Germinal center (tissue), 1 donor: ENCODE data around the gene MAP2K2.
A peak's percentile ranks its signal among the peaks of the same experiment; 100 is the strongest.
"Not testable (repeated sequence)": the region's sequence is repeated elsewhere in the genome, so short reads cannot be mapped to it uniquely, and the experiment has no call there.

Experiments
- DNase-seq: peaks from one replicate; pipeline ENCODE4 v3.0.0; 2012; ENCODE audit warnings: mixed read lengths, low spot score

The MAP2K2 gene

DNA sequence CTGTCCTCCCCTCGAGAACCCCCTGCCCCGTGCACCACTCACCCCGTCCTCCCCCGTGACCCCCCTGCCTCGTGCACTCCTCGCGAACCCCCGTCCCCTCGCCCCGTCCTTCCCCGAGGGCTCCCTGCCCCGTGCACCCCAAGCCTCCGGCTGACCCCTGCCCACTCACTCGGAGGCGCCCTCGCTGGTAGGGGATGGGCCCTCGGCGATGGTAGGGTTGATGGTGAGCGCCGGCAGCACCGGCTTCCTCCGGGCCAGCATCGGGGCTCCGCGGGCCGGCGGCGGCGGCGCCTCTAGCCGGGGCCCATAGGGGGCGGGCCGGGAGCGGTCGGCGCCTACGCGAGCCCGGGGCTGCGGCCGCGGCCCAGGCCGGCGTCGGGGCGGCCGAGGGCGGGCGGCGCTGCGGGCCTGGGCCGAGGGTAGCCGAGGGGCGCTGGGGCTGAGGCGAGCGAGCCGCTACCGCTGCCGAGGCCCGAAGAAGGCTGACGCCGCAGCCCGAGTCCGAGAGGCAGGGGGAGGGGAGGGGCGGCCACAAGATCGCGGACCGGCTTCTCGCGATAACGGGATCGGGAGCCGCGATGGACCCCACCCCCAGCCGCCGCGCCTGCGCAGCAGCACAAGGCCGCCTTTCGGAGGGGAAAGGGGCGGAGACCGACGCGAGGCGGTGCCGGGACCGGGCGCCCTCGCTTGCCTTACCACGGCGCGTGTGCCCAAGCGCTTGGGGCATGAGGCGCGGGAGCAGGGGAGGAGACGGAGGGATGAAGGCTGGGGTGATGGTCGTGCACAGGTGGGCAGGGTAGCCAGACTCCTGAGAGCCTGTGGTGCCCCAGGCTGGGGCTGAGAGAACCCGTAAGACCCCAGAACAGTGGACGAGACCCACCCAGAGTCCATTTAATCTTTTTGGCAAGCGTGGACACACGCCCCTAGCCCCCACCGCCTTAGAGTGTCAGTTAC lies at the start of gene MAP2K2:
MAP2K2 (minus strand) TSS at position 508 of the 954 bp plus-strand sequence; CDS start at position 261, 247 bp downstream.
- DNase-seq = peak; percentile 96

DNA sequence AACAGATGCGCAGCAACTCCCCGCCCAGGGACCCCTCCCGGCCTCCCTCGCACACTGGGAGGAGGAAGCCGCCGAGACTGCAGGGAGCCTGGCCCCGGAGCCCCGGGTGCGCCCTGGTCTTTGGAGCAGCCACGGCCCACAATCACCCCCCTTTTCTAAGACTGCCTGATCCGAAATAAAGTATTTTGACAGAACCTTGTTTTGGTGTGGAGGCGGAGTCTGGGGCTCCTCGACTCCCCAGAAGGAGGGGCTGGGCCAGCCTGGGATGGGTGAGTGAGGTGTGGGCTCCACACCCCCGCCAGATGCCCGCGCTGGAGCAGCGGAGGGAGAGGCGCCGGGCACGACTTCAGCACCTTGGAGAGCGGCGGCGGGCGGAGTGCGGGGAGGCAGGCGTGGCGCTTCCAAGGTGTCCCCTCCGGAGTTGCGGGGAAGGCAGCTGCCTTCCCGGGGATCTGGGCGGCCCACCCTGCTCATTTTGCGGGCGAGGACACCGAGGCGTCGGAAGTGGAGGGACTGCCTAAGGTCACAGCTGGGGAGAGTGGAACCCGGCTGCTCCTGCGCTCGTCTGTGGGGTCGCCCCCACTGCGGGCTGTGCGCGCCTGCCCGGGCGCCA lies 49.0 kb upstream of the MAP2K2 start:
- DNase-seq = peak; percentile 48

DNA sequence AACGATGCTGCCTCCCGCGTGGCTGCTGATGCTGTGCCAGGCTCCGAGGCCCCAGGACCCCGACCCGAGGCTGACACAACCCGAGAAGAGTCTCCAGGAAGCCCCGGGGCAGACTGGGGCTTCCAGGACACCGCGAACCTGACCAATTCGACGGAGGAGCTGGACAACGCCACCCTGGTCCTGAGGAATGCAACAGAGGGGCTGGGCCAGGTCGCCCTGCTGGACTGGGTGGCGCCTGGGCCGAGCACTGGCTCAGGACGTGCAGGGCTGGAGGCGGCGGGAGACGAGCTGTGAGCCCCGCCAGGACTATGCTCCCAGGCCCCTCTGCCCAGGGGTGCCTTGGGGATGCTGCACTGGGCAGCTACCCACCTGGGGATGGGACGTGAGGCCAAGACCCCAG lies 47.8 kb upstream of the MAP2K2 start:
- no peak for DNase-seq

DNA sequence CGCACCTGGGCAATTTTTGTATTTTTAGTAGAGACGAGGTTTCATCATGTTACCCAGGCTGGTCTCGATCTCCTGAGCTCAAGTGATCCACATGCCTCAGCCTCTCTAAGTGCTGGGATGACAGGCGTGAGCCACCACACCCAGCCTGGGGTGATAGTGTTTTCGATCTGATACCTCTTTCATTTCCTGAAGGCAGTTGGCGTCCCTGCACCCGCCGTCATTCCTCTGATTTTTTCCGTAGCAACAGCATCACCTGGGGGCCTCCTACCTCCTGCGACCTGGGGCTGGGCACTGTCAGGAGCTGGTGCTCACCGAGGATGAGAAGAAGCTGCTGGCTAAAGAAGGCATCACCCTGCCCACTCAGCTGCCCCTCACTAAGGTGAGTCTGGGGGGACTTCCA lies 40.3 kb upstream of the MAP2K2 start:
- no peak for DNase-seq

DNA sequence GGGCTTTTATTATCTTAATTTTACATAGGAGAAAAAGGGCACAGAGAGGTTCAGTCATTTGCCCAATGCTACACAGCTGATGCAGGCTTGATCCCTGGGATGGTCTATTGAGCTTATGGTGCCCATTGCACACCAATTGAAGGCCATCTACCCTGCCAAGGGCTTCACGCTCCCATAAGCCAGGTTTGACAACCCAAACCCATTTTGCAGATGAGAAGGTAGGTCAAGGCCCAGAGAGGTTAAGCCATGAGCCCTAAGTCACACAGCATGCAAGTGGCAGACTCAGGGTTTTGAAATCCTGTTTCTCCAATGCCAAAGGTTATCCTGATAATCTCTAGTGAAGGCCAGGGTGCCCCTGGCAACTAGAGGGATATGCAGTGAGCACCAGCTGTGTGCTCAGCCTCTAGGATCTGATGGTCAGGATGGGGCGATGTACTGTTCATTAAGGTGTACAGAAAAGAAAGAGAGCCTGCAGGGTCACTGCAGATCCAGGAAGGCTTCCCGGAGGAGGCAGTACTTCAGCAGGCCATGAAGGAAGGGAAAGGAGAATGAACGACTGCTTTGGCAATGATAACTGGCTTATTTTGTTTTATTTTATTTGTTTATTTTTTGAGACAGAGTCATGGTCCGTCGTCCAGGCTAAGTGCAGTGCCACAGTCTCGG lies 37.6 kb upstream of the MAP2K2 start:
- no peak for DNase-seq

DNA sequence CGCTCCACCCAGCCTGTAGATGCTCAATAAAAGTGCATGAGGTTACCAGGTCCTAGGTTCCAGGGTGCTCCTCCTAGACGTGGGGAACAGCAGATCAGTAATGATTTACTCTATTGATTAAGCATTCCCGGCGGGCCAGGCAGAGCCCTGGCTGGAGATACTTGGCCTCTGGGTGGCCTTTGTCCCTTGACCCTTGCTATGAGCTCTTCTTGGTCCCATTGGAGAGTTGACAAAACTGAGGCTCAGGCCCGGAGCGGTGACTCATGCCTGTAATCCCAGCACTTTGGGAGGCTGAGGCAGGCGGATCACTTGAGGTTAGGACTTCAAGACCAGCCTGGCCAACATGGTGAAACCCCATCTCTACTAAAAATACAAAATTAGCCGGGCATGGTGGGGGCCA lies 34.0 kb upstream of the MAP2K2 start:
- not testable (repeated sequence) for DNase-seq

DNA sequence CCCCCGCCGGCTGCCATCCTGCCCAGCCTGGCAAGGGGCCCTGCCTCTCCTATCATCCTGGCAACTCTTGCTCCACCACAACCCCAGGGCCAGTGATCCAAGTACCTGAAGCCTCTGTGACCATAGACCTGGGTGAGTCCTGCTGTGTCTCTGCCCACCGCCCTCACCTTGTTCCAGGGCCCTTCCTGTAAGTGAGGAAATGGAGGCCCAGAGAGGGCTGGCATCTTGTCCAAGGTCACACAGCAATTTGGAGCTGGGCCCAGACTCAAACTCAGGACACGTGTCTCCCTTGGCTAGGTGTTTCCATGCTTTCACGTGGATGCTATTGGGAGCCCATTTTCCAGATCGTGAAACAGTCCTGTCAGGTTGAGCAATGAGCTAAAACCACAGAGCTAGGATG lies 33.2 kb upstream of the MAP2K2 start:
- no peak for DNase-seq

DNA sequence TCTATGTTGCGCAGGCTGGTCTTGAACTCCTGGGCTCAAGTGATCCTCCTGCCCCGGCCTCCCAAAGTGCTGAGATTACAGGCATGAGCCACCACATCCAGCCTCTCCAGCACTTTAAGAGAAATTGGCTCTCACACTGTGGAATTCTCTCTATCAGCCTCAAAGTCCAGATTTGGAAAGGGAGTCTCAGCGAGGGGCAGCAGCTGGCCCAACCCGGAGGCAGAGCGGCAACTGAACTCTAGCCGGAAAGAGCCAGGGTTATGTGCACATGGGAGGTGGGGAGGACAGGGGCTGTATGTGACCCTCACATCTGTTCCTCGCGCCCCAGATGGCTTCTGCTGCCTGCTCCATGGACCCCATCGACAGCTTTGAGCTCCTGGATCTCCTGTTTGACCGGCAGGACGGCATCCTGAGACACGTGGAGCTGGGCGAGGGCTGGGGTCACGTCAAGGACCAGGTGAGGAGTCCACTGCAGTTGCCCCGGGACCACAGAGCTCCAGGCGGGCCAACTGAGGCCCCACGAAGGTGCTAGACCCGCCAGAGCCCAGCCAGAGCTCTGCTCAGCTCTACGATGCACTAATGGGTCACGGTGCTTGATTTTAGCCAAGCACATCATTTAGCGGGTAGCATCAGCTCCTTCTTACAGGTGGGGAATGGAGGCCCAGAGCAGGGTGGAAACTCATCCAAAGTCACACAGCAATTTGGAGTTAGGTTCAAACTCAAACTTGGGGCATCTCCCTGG lies 30.8 kb upstream of the MAP2K2 start:
- no peak for DNase-seq

DNA sequence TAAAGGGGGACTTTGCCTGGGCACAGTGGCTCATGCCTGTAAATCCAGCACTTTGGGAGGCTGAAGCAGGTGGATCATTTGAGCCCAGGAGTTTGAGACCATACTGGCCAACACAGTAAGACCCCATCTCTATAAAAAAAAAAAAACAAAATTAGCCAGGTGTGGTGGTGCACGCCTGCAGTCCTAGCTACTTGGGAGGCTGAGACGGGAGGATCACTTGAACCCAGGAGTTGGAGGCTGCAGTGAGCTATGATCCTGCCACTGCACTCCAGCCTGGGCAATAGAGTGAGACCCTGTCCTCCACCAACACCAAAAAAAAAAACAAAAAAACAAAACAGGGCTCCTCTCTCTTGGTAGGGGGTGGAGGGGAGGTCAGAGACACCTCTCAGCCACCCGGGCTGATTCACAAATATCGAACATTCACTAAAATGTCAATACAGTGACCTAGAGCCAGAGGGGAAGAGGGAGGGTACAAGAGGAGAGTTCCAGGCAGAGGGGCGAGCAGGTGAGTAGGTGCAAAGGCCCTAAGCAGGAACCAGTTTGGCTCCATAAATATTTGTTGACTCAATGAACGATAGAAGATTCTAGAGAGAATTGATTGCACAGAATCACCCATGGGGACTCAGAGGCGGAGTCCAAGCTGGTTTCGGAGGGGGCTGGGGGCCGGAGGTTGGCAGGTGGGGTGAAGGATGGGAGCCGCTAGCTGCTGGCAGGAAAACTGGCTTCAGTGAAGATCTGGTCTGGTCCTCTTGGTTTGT lies 28.5 kb upstream of the MAP2K2 start:
- DNase-seq = no peak

DNA sequence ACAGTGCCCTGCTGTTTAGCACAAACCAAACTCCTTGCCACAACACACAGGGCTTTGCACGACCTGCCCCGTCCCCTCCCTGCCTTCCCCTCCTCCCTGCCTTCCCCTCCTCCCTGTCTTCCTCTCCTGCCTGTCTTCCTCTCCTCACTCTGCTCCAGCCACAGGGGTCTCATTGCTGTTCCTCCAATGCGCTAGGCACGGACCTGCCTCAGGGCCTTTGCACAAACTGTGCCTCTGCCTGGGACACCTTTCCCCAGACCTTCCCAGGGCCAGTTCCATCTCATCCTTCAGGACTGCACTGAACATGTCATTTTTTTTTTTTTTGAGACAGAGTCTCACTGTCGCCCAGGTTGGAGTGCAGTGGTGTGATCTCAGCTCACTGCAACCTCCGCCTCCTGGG lies 27.7 kb upstream of the MAP2K2 start:
- DNase-seq = no peak

DNA sequence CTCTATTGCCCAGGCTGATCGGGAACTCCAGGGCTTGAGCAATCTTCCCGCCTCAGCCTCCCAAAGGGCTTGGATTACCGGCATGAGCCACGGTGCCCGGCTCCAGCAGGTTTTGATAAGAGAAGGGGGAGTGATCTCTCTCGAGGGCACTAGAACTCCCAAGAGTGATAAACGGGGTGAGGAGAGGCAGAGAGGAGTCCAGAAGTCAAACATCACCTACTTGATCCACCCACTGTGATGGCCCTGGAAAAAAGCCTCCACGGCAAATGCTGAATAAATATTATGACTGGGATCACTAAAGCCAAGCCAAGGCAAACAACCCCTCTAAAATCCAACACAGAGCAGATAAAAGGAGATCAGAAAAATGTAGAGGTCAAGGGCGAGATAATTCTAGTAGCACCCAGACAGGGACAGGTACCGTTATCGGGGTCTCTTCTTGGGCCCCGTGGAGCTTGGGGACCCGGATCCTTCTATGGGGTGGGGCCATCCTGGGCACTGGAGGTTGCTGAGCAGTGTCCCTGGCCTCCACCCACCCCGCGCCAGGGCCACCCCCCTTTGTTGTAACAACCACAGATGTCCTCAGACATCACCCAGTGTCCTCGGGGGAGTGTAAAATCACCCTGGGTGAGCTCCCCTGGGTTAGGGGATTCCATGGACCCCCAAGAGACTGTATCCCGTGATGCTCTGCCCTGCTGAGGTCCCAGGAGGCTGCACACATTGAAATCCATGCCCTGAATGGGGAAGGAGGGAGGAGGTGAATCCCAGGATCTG lies 25.8 kb upstream of the MAP2K2 start:
- DNase-seq = no peak

DNA sequence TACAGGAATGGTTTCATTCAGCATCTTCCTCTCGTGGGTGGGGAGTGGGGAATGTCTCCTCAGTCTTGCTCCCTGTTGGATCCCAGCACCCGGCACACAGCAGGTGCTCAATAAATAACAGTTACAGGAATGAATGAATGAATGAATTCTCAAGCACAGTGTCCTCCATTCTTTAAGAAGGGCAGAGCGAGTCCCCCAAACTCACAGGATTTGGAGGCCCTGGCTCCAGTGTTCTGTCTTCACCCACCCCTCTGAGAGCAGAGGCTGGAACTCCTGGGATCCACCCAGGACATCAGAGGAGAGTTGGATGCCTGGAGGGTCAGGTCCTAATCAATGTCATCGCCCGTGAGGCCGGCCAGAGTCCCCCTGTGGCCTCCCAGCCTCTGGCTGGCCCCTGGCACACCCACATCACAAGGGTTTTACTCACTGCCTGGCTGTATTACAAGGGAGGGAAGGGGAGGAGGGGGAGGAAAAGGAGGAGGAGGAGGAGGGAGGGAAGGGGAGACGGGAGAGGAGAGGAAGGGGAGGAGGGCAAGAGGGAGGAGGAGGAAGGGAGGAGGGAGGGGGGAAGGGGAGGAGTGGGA lies 20.8 kb upstream of the MAP2K2 start:
- no peak for DNase-seq

DNA sequence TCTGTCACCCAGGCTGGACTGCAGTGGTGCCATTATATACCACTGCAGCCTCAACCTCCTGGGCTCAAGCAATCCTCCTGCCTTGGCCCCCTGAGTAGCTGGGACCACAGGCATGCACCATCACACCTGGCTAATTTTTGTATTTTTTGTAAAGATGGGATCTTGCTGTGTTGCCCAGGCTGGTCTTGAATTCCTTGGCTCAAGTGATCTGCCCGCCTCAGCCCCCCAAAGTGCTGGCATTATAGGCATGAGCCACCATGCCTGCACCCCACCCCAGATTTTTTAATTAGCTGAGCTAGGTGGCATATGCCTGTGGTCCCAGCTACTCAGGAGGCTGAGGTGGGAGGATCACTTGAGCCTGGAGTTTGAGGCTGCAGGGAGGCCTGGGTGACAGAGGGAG lies 19.0 kb upstream of the MAP2K2 start:
- DNase-seq = not testable (repeated sequence)

DNA sequence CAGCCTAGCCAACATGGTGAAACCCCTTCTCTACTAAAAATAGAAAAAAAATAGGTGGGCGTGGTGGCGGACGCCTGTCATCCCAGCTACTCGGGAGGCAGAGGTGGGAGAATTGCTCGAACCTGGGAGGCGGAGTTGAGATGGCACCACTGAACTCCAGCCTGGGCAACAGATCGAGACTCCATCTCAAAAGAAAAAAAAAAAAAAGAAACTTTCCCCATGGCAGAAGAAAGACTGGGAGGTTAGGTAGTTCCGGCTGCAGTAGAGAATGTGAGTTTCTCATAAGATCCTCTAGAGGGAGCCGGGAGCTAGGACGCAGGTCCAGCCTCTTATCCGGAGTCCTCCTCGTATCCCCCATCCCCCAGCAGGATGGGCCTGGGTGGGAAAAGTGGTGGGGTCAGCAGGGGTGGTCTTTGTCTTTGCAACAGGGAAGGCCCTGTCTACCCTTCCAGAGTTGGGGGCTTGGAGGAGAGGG lies 16.4 kb upstream of the MAP2K2 start:
- peak; percentile 82 for DNase-seq

DNA sequence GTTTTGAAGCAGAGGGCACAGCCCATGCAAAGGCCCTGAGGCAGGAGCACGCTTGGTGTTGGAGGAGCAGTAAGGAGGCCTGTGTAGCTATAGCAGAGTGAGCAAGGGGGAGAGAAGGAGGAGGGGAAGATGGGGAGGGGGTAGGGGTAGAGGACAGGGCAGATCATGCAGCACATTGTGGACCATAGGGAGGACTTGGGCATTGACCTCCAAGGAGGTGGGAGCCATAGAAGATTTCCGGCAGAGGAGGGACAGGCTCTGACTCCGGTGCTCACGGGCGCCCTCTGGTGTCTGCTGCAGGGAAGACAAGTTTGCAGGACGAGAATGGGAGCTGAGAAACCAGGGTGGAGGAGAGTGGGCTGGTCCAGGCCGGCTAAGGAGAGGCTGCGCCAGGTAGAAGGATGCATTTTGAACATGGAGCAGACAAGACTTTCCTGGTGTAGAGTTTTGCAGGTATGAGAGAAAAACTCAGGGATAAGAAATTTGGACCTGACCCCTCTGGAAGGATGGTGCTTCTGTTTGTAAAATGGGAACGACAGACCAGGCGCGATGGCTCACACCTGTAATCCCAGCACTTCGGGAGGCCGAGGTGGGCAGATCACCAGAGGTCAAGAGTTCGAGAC lies 15.8 kb upstream of the MAP2K2 start:
- peak; percentile 86 for DNase-seq

DNA sequence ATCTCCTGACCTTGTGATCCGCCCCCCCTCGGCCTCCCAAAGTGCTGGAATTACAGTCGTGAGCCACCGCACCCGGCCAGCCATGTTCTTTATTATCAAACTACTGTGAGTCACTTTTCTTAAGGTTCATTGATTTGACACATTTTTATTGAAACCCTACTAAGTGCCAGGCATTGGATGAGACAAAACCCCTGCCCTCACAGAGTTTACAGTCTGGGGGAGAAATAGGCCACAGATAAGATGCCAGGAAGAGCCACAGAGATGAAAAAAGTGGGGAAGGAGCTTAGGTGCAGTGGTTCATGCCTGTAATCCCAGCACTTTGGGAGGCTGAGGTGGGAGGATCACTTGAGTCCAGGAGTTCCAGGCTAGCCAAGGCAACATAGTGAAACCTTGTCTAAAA lies 14.5 kb upstream of the MAP2K2 start:
- DNase-seq = no peak

DNA sequence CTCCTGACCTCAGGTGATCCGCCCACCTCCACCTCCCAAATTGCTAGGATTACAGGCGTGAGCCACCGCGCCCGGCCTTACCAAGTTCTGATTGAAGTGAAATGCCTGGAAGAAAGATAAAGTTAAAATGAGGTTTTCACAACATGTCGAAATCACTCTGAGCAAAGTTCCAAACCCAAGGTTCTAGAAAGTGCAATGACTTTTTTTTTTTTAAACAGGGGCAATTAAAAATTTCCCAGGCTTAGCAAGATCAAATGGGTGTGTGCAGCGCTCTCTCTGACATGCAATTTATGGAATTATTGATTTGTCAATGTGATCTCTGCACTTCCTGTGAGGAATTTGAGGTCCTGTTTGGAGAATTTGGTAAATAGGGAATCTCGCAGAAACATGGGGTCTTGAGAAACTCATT lies 12.8 kb upstream of the MAP2K2 start:
- DNase-seq = no peak

DNA sequence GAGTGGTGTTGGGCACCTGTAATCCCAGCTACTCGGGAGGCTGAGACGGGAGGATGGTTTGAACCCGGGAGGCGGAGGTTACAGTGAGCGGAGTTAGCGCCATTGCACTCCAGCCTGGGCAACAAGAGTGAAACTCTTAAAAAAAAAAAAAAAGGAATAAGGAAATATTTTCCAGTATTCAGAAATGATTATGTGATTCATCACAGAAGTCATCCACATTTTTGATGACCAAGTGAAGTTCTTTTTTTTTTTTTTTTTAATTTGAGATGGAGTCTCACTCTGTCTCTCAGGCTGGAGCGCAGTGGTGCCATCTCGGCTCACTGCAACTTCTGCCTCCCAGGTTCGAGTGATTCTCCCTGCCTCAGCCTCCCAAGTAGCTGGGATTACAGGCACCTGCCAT lies 11.5 kb upstream of the MAP2K2 start:
- DNase-seq = not testable (repeated sequence)

DNA sequence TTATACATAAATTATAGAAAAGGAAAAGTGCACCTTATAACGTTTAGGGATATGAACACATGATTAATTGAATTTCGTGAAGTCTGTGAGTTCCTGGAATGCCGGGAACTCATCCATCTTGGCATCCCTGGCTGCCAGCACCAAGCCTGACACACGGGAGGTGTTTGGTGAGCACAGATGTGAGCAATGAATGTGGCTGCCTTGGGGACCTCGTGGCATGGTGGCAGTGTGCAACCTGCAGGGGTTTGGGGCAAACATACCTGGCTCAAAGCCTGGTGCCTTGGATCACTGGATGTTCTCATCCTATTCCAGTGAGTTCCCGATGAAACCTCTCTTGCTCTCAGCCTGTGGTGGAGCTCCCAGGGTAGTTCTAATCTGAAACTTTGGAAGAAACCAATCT lies 10.4 kb upstream of the MAP2K2 start:
- no peak for DNase-seq
